ENCODE data around the gene ATXN7. TPM values are rescaled to one million over a fixed set of nuclear protein-coding genes. Genes with fewer than 3 reads are reported as not detected.

ATXN7 gene
- total and polyA plus RNA-seq, 2 of the 4 experiments (the other 2 are of a cell fraction) = 8.6 to 13.6 TPM

- Histone ChIP-seq H3K4me2 (ENCODE audit: low read depth, low read length) (no peak overlapping the region), H3K9me3 (ENCODE audit: control insufficient read depth, insufficient read depth, low read length) (no peaks in the 10 kb centered on the region), H3K9me1 (ENCODE audit: insufficient read depth, low read length) (peaks cover 10% of the 10 kb centered on the region), H3K18ac (ENCODE audit: low read depth, low read length) (no peak overlapping the region), H3K79me1 (ENCODE audit: low read depth in 1 of 2, low read length in 2 of 2) (peaks cover 45 to 69% of the 10 kb centered on the region in 2 experiments), H3K27me3 (ENCODE audit: control insufficient read depth, insufficient read depth, low read length) (no peaks in the 10 kb centered on the region), H3K36me3 (ENCODE audit: control insufficient read depth, insufficient read depth, low read length) (no peaks in the 10 kb centered on the region), H2BK5ac (ENCODE audit: low read depth, low read length, poor library complexity, severe bottlenecking) (no peak overlapping the region), H3K4me3 (ENCODE audit: insufficient read depth, low read depth, low read length) (no peak overlapping the region), H4K8ac (ENCODE audit: low read depth in 2 of 2, low read length in 2 of 2) (no peak overlapping the region), H3K9ac (ENCODE audit: low read depth, low read length) (no peak overlapping the region), H4K91ac (ENCODE audit: insufficient read depth, low read depth, low read length) (no peak overlapping the region), H3K14ac (replicated peaks; ENCODE audit: low read depth, low read length) (no peak overlapping the region), H3K27ac (ENCODE audit: insufficient read depth, low read length) (no peak overlapping the region), H2BK120ac (ENCODE audit: low read depth, low read length) (no peak overlapping the region), H2BK20ac (ENCODE audit: low read depth, low read length) (no peak overlapping the region), H2AK5ac (ENCODE audit: low read depth, low read length) (no peak overlapping the region), H4K20me1 (ENCODE audit: insufficient read depth, low read length) (peaks cover 52% of the 10 kb centered on the region; the same call in 1 of the 2 replicates), H2AFZ (replicated peaks; ENCODE audit: low read length, poor library complexity) (no peak overlapping the region), H2BK15ac (ENCODE audit: low read depth, low read length) (no peak overlapping the region), H4K5ac (ENCODE audit: low read depth, low read length) (no peak overlapping the region), H3K4ac (ENCODE audit: low read depth, low read length) (no peak overlapping the region), H3K4me1 (ENCODE audit: control insufficient read depth, insufficient read depth, low read length) (peaks cover 9% of the 10 kb centered on the region), H2AK9ac (replicated peaks; ENCODE audit: low read depth, low read length, poor library complexity) (no peak overlapping the region), H3K23ac (ENCODE audit: low read depth, low read length) (no peak overlapping the region), H3K56ac (ENCODE audit: extremely low read depth, insufficient read depth, low read length) (no peak overlapping the region)
- ChIA-PET POLR2A (ENCODE audit: unreplicated experiment) (no interaction called here), CTCF (interaction anchor here (0.7 to 1.0 kb wide), 2 partner anchors 36 to 643 kb away, joined by 3 read pairs; no protein-coding TSS in a partner anchor)
- BruUV-seq (replicated peaks) = no TSS peak
- no peak for TF ChIP-seq CEBPB (IDR thresholded peaks at IDR 0.05; ENCODE audit: low read depth, low read length)
- no peak for TF ChIP-seq MXI1 (IDR thresholded peaks at IDR 0.05; ENCODE audit: borderline replicate concordance, low read depth, low read length)
- TF ChIP-seq MAZ (IDR thresholded peaks at IDR 0.05; ENCODE audit: borderline replicate concordance, low read depth, low read length) = no peak
- TF ChIP-seq MAFK (IDR thresholded peaks at IDR 0.05; ENCODE audit: low read depth, low read length) = no peak
- TF ChIP-seq CHD1 (IDR thresholded peaks at IDR 0.05; ENCODE audit: low read depth, low read length) = no peak
- TF ChIP-seq RCOR1 (IDR thresholded peaks at IDR 0.05; ENCODE audit: insufficient replicate concordance, low read length) = no peak
- TF ChIP-seq ELK1 (IDR thresholded peaks at IDR 0.05; ENCODE audit: borderline replicate concordance, low read depth, low read length) = no peak
- TF ChIP-seq RFX5 (IDR thresholded peaks at IDR 0.05; ENCODE audit: low read depth, low read length) = no peak
- TF ChIP-seq USF2 (IDR thresholded peaks at IDR 0.05; ENCODE audit: low read depth, low read length) = no peak
- TF ChIP-seq BHLHE40 (IDR thresholded peaks at IDR 0.05; ENCODE audit: low read depth, low read length) = no peak
- TF ChIP-seq RAD21 (IDR thresholded peaks at IDR 0.05; ENCODE audit: low read length) = no peak
- TF ChIP-seq POLR2A (IDR thresholded peaks at IDR 0.05; ENCODE audit: low read depth, low read length) = no peak
- TF ChIP-seq SMC3 (IDR thresholded peaks at IDR 0.05; ENCODE audit: low read depth, low read length) = no peak
- TF ChIP-seq NFE2L2 (IDR thresholded peaks at IDR 0.05; ENCODE audit: low read depth, low read length) = no peak
- TF ChIP-seq CTCF (conservative IDR thresholded peaks at IDR 0.05; ENCODE audit: low read depth, low read length) = no peak
- DNase-seq = no peak
- in situ Hi-C loops (cut with MboI; ENCODE audit: low sequenced_read_pairs) = no loop called here
- dilution Hi-C loops (cut with HindIII; ENCODE audit: low sequenced_read_pairs, unreplicated experiment) = no loop called here
- WGBS, 2 experiments (ENCODE audit: extremely low coverage in 2 of 2, insufficient read length in 1 of 2) = no CpG with 5 or more reads among the region's 3 CpGs
- intact Hi-C loops (cut with micrococcal nuclease) = loop anchor here (5.0 kb wide), 1 partner anchor 36 kb away; the partner anchor contains the start of gene SCAANT1
- no peak for ATAC-seq (ENCODE audit: low read depth)
Measured at GRCh38 chr3:63876260-63876659, 12.6 kb downstream of the ATXN7 start.
